HCT116 (cell line): Measurements from ENCODE around the gene PPM1F.

Source experiments
- CEBPB ChIP-seq: IDR thresholded peaks from 2 replicates; pipeline ENCODE4 v1.6.1; 2012; ENCODE audit warnings: low read depth
- CTCF ChIP-seq, 3 experiments: fragments of 200-600 bp in 1 of 3; sonication (generic) in 1 of 3; IDR thresholded peaks in 2 of 3; conservative IDR thresholded peaks in 1 of 3; 2 replicates each; pipeline ENCODE4 v1.5.1; 2012 to 2017; ENCODE audit warnings: low read depth in 2 of 3, low read length in 2 of 3, antibody characterized with exemption in 1 of 3, borderline replicate concordance in 1 of 3, control low read depth in 1 of 3, mild to moderate bottlenecking in 1 of 3, mixed read lengths in 1 of 3, mixed run types in 1 of 3, moderate library complexity in 1 of 3; ENCODE audit not compliant: insufficient read depth in 1 of 3
- EZH2phosphoT487 ChIP-seq: fragments of 200-600 bp; IDR thresholded peaks from 2 replicates; pipeline ENCODE4 v1.6.1; 2018; ENCODE audit warnings: antibody characterized with exemption, borderline replicate concordance
- JUND ChIP-seq: IDR thresholded peaks from 2 replicates; pipeline ENCODE4 v1.6.1; 2012
- POLR2A ChIP-seq: IDR thresholded peaks from 2 replicates; pipeline ENCODE4 v1.7.0; 2011; ENCODE audit warnings: borderline replicate concordance; ENCODE audit not compliant: insufficient read depth, insufficient read length; ENCODE audit errors: extremely low read depth
- POLR2AphosphoS5 ChIP-seq: IDR thresholded peaks from 2 replicates; pipeline ENCODE4 v1.6.1; 2011; ENCODE audit warnings: mild to moderate bottlenecking, low read depth, low read length, moderate library complexity
- RAD21 ChIP-seq: IDR thresholded peaks from 2 replicates; pipeline ENCODE4 v1.6.1; 2012; ENCODE audit warnings: low read depth, mild to moderate bottlenecking
- REST ChIP-seq: IDR thresholded peaks from 2 replicates; pipeline ENCODE4 v1.6.1; 2012; ENCODE audit warnings: low read depth
- TCF7L2 ChIP-seq: IDR thresholded peaks from 2 replicates; pipeline ENCODE4 v1.7.0; 2011; ENCODE audit warnings: borderline replicate concordance, inconsistent platforms; ENCODE audit not compliant: insufficient read depth, insufficient read length; ENCODE audit errors: extremely low read depth
- YY1 ChIP-seq: IDR thresholded peaks from 2 replicates; pipeline ENCODE4 v1.6.1; 2011; ENCODE audit warnings: low read length, low read depth, moderate library complexity, mild to moderate bottlenecking; ENCODE audit not compliant: insufficient replicate concordance; ENCODE audit errors: extremely low read depth
- ZNF274 ChIP-seq: fragments of 200-500 bp; sonication (Bioruptor generic); IDR thresholded peaks from 2 replicates; pipeline ENCODE4 v1.6.1; 2014; ENCODE audit warnings: mild to moderate bottlenecking, low read depth, low read length, inconsistent platforms

GRCh38 chr22:21919526-21920307 lies 32.9 kb downstream of the PPM1F start:
- no peak for TF ChIP-seq REST
- TF ChIP-seq CTCF (IDR thresholded peaks at IDR 0.05 in 2 of 3, conservative IDR thresholded peaks at IDR 0.05 in 1 of 3; ENCODE audit: borderline replicate concordance in 1 of 3, insufficient read depth in 1 of 3, low read depth in 2 of 3, low read length in 2 of 3): no peak
- no peak for TF ChIP-seq TCF7L2
- no peak for TF ChIP-seq YY1
- no peak for TF ChIP-seq POLR2A
- TF ChIP-seq JUND: no peak
- TF ChIP-seq RAD21: no peak
- no peak for TF ChIP-seq EZH2phosphoT487
- no peak for TF ChIP-seq POLR2AphosphoS5
- no peak for TF ChIP-seq ZNF274
- TF ChIP-seq CEBPB: no peak
